Loucy (cell line): ENCODE measurements around the gene ZFHX2.

Experiments
- H2AFZ ChIP-seq: fragments of 200-600 bp; sonication (generic); 2 replicates; pipeline ENCODE4 v1.6.0; 2016; ENCODE audit warnings: antibody characterized with exemption, mild to moderate bottlenecking, low read length, moderate library complexity
- H3F3A ChIP-seq: fragments of 200-600 bp; 2 replicates; pipeline ENCODE4 v1.6.0; 2016; ENCODE audit warnings: antibody characterized with exemption, low read depth, mild to moderate bottlenecking
- H3K27me3 ChIP-seq: fragments of 200-600 bp; sonication (generic); 2 replicates; pipeline ENCODE4 v1.6.1; 2014; ENCODE audit warnings: low read length, mild to moderate bottlenecking; ENCODE audit not compliant: insufficient read depth, poor library complexity, severe bottlenecking
- H3K36me3 ChIP-seq: fragments of 200-600 bp; sonication (generic); 2 replicates; pipeline ENCODE4 v1.6.1; 2016; ENCODE audit warnings: low read length; ENCODE audit not compliant: insufficient read depth
- H3K4me1 ChIP-seq: fragments of 200-600 bp; sonication (generic); 2 replicates; pipeline ENCODE4 v1.5.1; 2014; ENCODE audit warnings: low read length, mild to moderate bottlenecking; ENCODE audit not compliant: insufficient read depth, poor library complexity, severe bottlenecking
- H3K4me2 ChIP-seq: fragments of 200-600 bp; sonication (generic); 2 replicates; pipeline ENCODE4 v1.6.0; 2014; ENCODE audit warnings: antibody characterized with exemption, low read length, low read depth, mild to moderate bottlenecking; ENCODE audit not compliant: poor library complexity, severe bottlenecking
- H3K4me3 ChIP-seq: fragments of 200-600 bp; sonication (generic); 2 replicates; pipeline ENCODE4 v1.5.1; 2014; ENCODE audit warnings: low read length, mild to moderate bottlenecking, mixed read lengths; ENCODE audit not compliant: poor library complexity, severe bottlenecking
- H3K79me2 ChIP-seq: fragments of 200-600 bp; sonication (generic); 2 replicates; pipeline ENCODE4 v1.6.1; 2014; ENCODE audit warnings: low read length; ENCODE audit not compliant: insufficient read depth
- H3K9ac ChIP-seq: fragments of 200-600 bp; sonication (generic); 2 replicates; pipeline ENCODE4 v1.6.0; 2014; ENCODE audit warnings: mild to moderate bottlenecking, low read depth, low read length, moderate library complexity; ENCODE audit not compliant: poor library complexity, severe bottlenecking
- H3K9me2 ChIP-seq: fragments of 200-600 bp; sonication (generic); replicated peaks from 2 replicates; pipeline ENCODE4 v1.6.1; 2016; ENCODE audit warnings: low read depth, low read length, mixed read lengths
- H3K9me3 ChIP-seq: fragments of 200-600 bp; sonication (generic); 2 replicates; pipeline ENCODE4 v1.6.1; 2014; ENCODE audit warnings: mild to moderate bottlenecking, antibody characterized with exemption, low read length, low read depth; ENCODE audit not compliant: insufficient read depth
- H4K20me1 ChIP-seq: fragments of 200-600 bp; sonication (generic); 2 replicates; pipeline ENCODE4 v1.6.0; 2014; ENCODE audit warnings: antibody characterized with exemption, low read length, mild to moderate bottlenecking; ENCODE audit not compliant: insufficient read depth, poor library complexity, severe bottlenecking
- CTCF ChIP-seq: fragments of 200-600 bp; sonication (generic); conservative IDR thresholded peaks from 2 replicates; pipeline ENCODE4 v1.5.1; 2014; ENCODE audit warnings: mild to moderate bottlenecking, antibody characterized with exemption, low read length
- EZH2phosphoT487 ChIP-seq: fragments of 200-600 bp; IDR thresholded peaks from 2 replicates; pipeline ENCODE4 v1.6.1; 2018; ENCODE audit warnings: antibody characterized with exemption, mild to moderate bottlenecking, moderate library complexity, borderline replicate concordance

The ZFHX2 gene

GRCh38 chr14:23542261-23542660, 9.3 kb downstream of the ZFHX2 start:
- no peak for TF ChIP-seq EZH2phosphoT487
- TF ChIP-seq CTCF, result no peak
- Histone ChIP-seq H3K4me3 (no peak overlapping the region), H3F3A (no peaks in the 10 kb centered on the region), H3K4me2 (no peak overlapping the region), H3K9ac (no peak overlapping the region), H3K9me3 (no peaks in the 10 kb centered on the region), H3K36me3 (no peaks in the 10 kb centered on the region), H2AFZ (no peak overlapping the region), H3K9me2 (no peaks in the 10 kb centered on the region), H3K79me2 (no peaks in the 10 kb centered on the region), H4K20me1 (no peaks in the 10 kb centered on the region), H3K27me3 (no peaks in the 10 kb centered on the region), H3K4me1 (no peaks in the 10 kb centered on the region)

GRCh38 chr14:23540141-23540469, 11.5 kb downstream of the ZFHX2 start:
- H2AFZ ChIP-seq, result no peak overlapping the region
- H4K20me1 ChIP-seq, result no peaks in the 10 kb centered on the region
- H3F3A ChIP-seq, result no peaks in the 10 kb centered on the region
- no peaks in the 10 kb centered on the region for H3K9me3 ChIP-seq
- H3K9ac ChIP-seq, result no peak overlapping the region
- H3K36me3 ChIP-seq, result no peaks in the 10 kb centered on the region
- H3K79me2 ChIP-seq, result no peaks in the 10 kb centered on the region
- no peaks in the 10 kb centered on the region for H3K27me3 ChIP-seq
- no peaks in the 10 kb centered on the region for H3K9me2 ChIP-seq
- no peak for TF ChIP-seq EZH2phosphoT487
- TF ChIP-seq CTCF, result no peak
- no peaks in the 10 kb centered on the region for H3K4me1 ChIP-seq
- no peak overlapping the region for H3K4me2 ChIP-seq
- no peak overlapping the region for H3K4me3 ChIP-seq

GRCh38 chr14:23539248-23540140, 12.1 kb downstream of the ZFHX2 start:
- no peak overlapping the region for H3K4me3 ChIP-seq
- no peaks in the 10 kb centered on the region for H3K4me1 ChIP-seq
- H3K9me3 ChIP-seq, result no peaks in the 10 kb centered on the region
- no peaks in the 10 kb centered on the region for H3K36me3 ChIP-seq
- H3K4me2 ChIP-seq, result no peak overlapping the region
- no peaks in the 10 kb centered on the region for H3K27me3 ChIP-seq
- H2AFZ ChIP-seq, result no peak overlapping the region
- H4K20me1 ChIP-seq, result no peaks in the 10 kb centered on the region
- no peaks in the 10 kb centered on the region for H3K79me2 ChIP-seq
- H3K9ac ChIP-seq, result no peak overlapping the region
- H3F3A ChIP-seq, result no peaks in the 10 kb centered on the region
- H3K9me2 ChIP-seq, result no peaks in the 10 kb centered on the region
- TF ChIP-seq EZH2phosphoT487 (no peak), CTCF (peak; percentile 82)
